GM21528 (cell line): Measurements from ENCODE around the gene GPR146.

ENCODE experiments used
- ATAC-seq: cut with Tn5 transposase; IDR thresholded peaks from one replicate; pipeline ENCODE4 v1.9.1; 2021; ENCODE audit warnings: mild to moderate bottlenecking, moderate library complexity; ENCODE audit not compliant: unreplicated experiment, low FRiP score

GPR146 gene

GRCh38 chr7:1103009-1103788 lies 58.9 kb downstream of the GPR146 start:
- ATAC-seq: peak; percentile 41

GRCh38 chr7:1103789-1104515 lies 59.6 kb downstream of the GPR146 start:
- no peak for ATAC-seq

GRCh38 chr7:1104516-1105179 lies 60.3 kb downstream of the GPR146 start:
- no peak for ATAC-seq

GRCh38 chr7:1105189-1105588 lies 60.8 kb downstream of the GPR146 start:
- peak; percentile 43 for ATAC-seq

GRCh38 chr7:1106063-1106792 lies 61.9 kb downstream of the GPR146 start:
- no peak for ATAC-seq

- no peak for ATAC-seq
Measured at GRCh38 chr7:1106793-1107421, 62.6 kb downstream of the GPR146 start.

- ATAC-seq: no peak
Measured at GRCh38 chr7:1108264-1108920, 64.0 kb downstream of the GPR146 start.
